Heart left ventricle (tissue), 16 donors: ENCODE data around the gene TRMT11. TPM values are rescaled to one million over a fixed set of nuclear protein-coding genes. Genes with fewer than 3 reads are reported as not detected.
"Not testable (repeated sequence)": the region's sequence is repeated elsewhere in the genome, so short reads cannot be mapped to it uniquely, and the experiment has no call there.

Source experiments
- ATAC-seq, 4 donors: fragments of 200-7000 bp; cut with Tn5 transposase; one replicate each; pipeline ENCODE4 v1.9.1; 2020 to 2022; ENCODE audit warnings: moderate library complexity in 4 of 4, mild to moderate bottlenecking in 3 of 4, moderate number of reproducible peaks in 1 of 4
- DNase-seq, 5 donors: peaks; one replicate each; pipeline ENCODE4 v3.0.0-alpha.2; 2020
- H3K27ac ChIP-seq, 12 donors: fragments of 200-600 bp; sonication (generic) in 4 of 12; one replicate each; pipeline versions ENCODE4 v1.5.0 to v1.8.0; 2016 to 2022; ENCODE audit warnings: mild to moderate bottlenecking in 2 of 12
- H3K27me3 ChIP-seq, 9 donors: fragments of 200-600 bp; sonication (generic) in 2 of 9; one replicate each; pipeline versions ENCODE4 v1.5.1 to v1.8.0; 2016 to 2022; ENCODE audit warnings: mild to moderate bottlenecking in 3 of 9
- H3K36me3 ChIP-seq, 9 donors: fragments of 200-600 bp; sonication (generic) in 2 of 9; one replicate each; pipeline versions ENCODE4 v1.5.0 to v1.8.0; 2018 to 2022; ENCODE audit warnings: mild to moderate bottlenecking in 2 of 9
- H3K4me1 ChIP-seq, 12 donors: fragments of 200-600 bp; sonication (generic) in 4 of 12; one replicate each; pipeline versions ENCODE4 v1.5.0 to v1.8.0; 2016 to 2022; ENCODE audit warnings: mild to moderate bottlenecking in 3 of 12
- H3K4me3 ChIP-seq, 12 donors: fragments of 200-600 bp; sonication (generic) in 4 of 12; one replicate each; pipeline versions ENCODE4 v1.5.0 to v1.8.0; 2017 to 2022; ENCODE audit warnings: mild to moderate bottlenecking in 9 of 12, moderate library complexity in 4 of 12
- H3K9me3 ChIP-seq, 12 donors: fragments of 200-600 bp; sonication (generic) in 4 of 12; one replicate each; pipeline versions ENCODE4 v1.5.0 to v1.8.0; 2016 to 2022; ENCODE audit warnings: mild to moderate bottlenecking in 1 of 12
- CTCF ChIP-seq, 12 donors: fragments of 200-600 bp; sonication (generic) in 4 of 12; IDR thresholded peaks; one replicate each; pipeline versions ENCODE4 v1.5.0 to v1.8.0; 2018 to 2022; ENCODE audit warnings: antibody characterized with exemption in 12 of 12, mild to moderate bottlenecking in 5 of 12
- POLR2A ChIP-seq, 2 donors: fragments of 450-650 bp; IDR thresholded peaks; one replicate each; pipeline ENCODE4 v1.6.1; 2017; ENCODE audit warnings: antibody characterized with exemption in 2 of 2, mild to moderate bottlenecking in 2 of 2, moderate library complexity in 2 of 2
- WGBS, 4 donors: extraction: QIAGEN DNeasy Blood & Tissue Kit in 2 of 4; methylation state at CpG; one replicate each; pipeline versions ENCODE4 v1.1.5 to v1.1.7; 2013 to 2018; 5-methylcytosine and 5-hydroxymethylcytosine counted together
- intact Hi-C, 10 donors: fragments of 100-400 bp; cut with DNase I; formaldehyde crosslinking; loops; one replicate each; pipeline versions ENCODE4 v1.11.1 to v1.14.2; 2022
- polyA plus RNA-seq, 2 donors: library from polyadenylated mRNA; stranded (reverse); fragments of 200-250 nt; gene quantifications; one replicate each; pipeline ENCODE4 v1.2.3, GENCODE V29; 2013
- total RNA-seq, 9 donors: library from RNA; depleted of rRNA in 2 of 9; stranded (reverse); fragments of >200 nt in 2 of 9; fragmentation: NEBNext Ultra II Directional in 3 of 9; extraction: Animal tissue kit (Norgen Biotek cat#: 25700) in 3 of 9; gene quantifications; one replicate each; pipeline versions ENCODE4 v1.1.0 to v1.2.4, GENCODE V29; 2016 to 2023
- donor health status: ischemic (EF 13 %, LVEDD 7.1; RV severe dilation, severe dysfunction).
- donor health status: healthy with polysubstance abuse.
- donor health status: DM: no; HTN: yes; CAD: no.
- donor health status: DM: no; HTN: no; CAD: no.
- donor health status: ischemic (EF 25% LVEDD 6.9; RV normal size, moderate dysfunction).
- donor health status: ischemic (EF 25% LVEDD 5.7; RV mildly dilated, moderate dysfunction).
- donor health status: healthy.
- donor health status: DM: yes; HTN: yes; CAD: no.
- donor health status: ischemic (EF 35%, LVEDD 5.7; RV mildly dilated, moderate dysfunction).
- donor health status: nonischemic (EF 11% LVEDD 7.7; RV severe dilation, severe dysfunction).
- donor health status: DM: yes; HTN: yes; CAD: no.
- donor health status: PGD.
- donor health status: ischemic (EF 29% LVEDD 5.4; RV normal size, mild dysfunction).
- donor health status: nonischemic (EF 23%, LVEDD 6.1; RV moderate dilation, normal function).

TRMT11 gene
- total and polyA plus RNA-seq, 11 donors: 8.0 to 15.6 (median 11.2) TPM

- Histone ChIP-seq H3K4me3 (no peak overlapping the region), H3K27ac (no peak overlapping the region), H3K9me3 (no peaks in the 10 kb centered on the region), H3K4me1 (peaks cover 0 to 10% (median 5%) of the 10 kb centered on the region in 12 donors), H3K27me3 (no peaks in the 10 kb centered on the region), H3K36me3 (peaks cover 0 to 26% (median 11%) of the 10 kb centered on the region in 9 donors)
- no peak for ATAC-seq
- TF ChIP-seq CTCF (IDR thresholded peaks at IDR 0.05): no peak
- TF ChIP-seq POLR2A (IDR thresholded peaks at IDR 0.05): no peak
- 71 to 86% (median 79%) methylated on average over 2 of the region's 2 CpGs for WGBS, 4 donors
- DNase-seq: no peak
- intact Hi-C loops: loop anchor here in 3 of 10 donors (2.0 to 10.0 kb wide), 3 partner anchors 13 to 99 kb away; no protein-coding TSS in a partner anchor
Observed at GRCh38 chr6:125963817-125964216, 22.5 kb upstream of the TRMT11 start.

- no peak for ATAC-seq
- Histone ChIP-seq H3K27me3 (no peaks in the 10 kb centered on the region), H3K4me1 (peaks cover 0 to 7% (median 0%) of the 10 kb centered on the region in 12 donors), H3K4me3 (no peak overlapping the region), H3K36me3 (peaks cover 0 to 31% (median 11%) of the 10 kb centered on the region in 9 donors), H3K27ac (no peak overlapping the region), H3K9me3 (no peaks in the 10 kb centered on the region)
- TF ChIP-seq CTCF (IDR thresholded peaks at IDR 0.05) (no peak), POLR2A (IDR thresholded peaks at IDR 0.05) (no peak)
- no peak for DNase-seq
- 93 to 99% (median 98%) methylated on average over 1 of the region's 1 CpG for WGBS, 4 donors
- intact Hi-C loops: loop anchor here in 2 of 10 donors (10.0 kb wide), 2 partner anchors 92 to 102 kb away; no protein-coding TSS in a partner anchor
Observed at GRCh38 chr6:125966569-125966968, 19.8 kb upstream of the TRMT11 start.

- Histone ChIP-seq H3K9me3 (no peaks in the 10 kb centered on the region), H3K4me3 (no peak overlapping the region), H3K27ac (no peak overlapping the region), H3K36me3 (peaks cover 0 to 44% (median 11%) of the 10 kb centered on the region in 9 donors), H3K27me3 (no peaks in the 10 kb centered on the region), H3K4me1 (peaks cover 0 to 4% (median 0%) of the 10 kb centered on the region in 12 donors)
- 88 to 89% (median 88%) methylated on average over 2 of the region's 2 CpGs for WGBS, 4 donors
- TF ChIP-seq CTCF (IDR thresholded peaks at IDR 0.05): no peak
- TF ChIP-seq POLR2A (IDR thresholded peaks at IDR 0.05): no peak
- ATAC-seq (no peak), DNase-seq (no peak)
- intact Hi-C loops: loop anchor here in 2 of 10 donors (10.0 kb wide), 2 partner anchors 94 to 104 kb away; no protein-coding TSS in a partner anchor
Observed at GRCh38 chr6:125968493-125968892, 17.8 kb upstream of the TRMT11 start.

- no peak for ATAC-seq
- Histone ChIP-seq H3K4me1 (no peaks in the 10 kb centered on the region), H3K36me3 (peaks cover 0 to 61% (median 19%) of the 10 kb centered on the region in 9 donors), H3K9me3 (no peaks in the 10 kb centered on the region), H3K4me3 (no peak overlapping the region), H3K27ac (no peak overlapping the region), H3K27me3 (no peaks in the 10 kb centered on the region)
- TF ChIP-seq POLR2A (IDR thresholded peaks at IDR 0.05): no peak
- TF ChIP-seq CTCF (IDR thresholded peaks at IDR 0.05): no peak
- WGBS, 4 donors: 0 to 69% (median 1%) methylated on average over 2 of the region's 2 CpGs
- DNase-seq: no peak
- intact Hi-C loops: loop anchor here in 8 of 10 donors (5.0 kb wide), 4 partner anchors 113 to 663 kb away; no protein-coding TSS in a partner anchor
Observed at GRCh38 chr6:125970760-125971159, 15.6 kb upstream of the TRMT11 start.

- intact Hi-C loops: loop anchor here in 8 of 10 donors (5.0 kb wide), 4 partner anchors 115 to 665 kb away; no protein-coding TSS in a partner anchor
- not testable (repeated sequence) for H3K9me3 ChIP-seq, DNase-seq, H3K27me3 ChIP-seq, ATAC-seq, H3K4me3 ChIP-seq, H3K4me1 ChIP-seq, H3K27ac ChIP-seq
- peaks cover 0 to 69% (median 30%) of the 10 kb centered on the region in 9 donors for H3K36me3 ChIP-seq
- WGBS, 4 donors: 94 to 100% (median 97%) methylated on average over 1 of the region's 1 CpG
Observed at GRCh38 chr6:125972478-125972877, 13.9 kb upstream of the TRMT11 start.
